H1 (cell line): Measurements from ENCODE around the gene TM4SF1. TPM values are rescaled to one million over a fixed set of nuclear protein-coding genes. Genes with fewer than 3 reads are reported as not detected.

Experiments
- CTCF ChIA-PET: fragments of 300-600 bp; sonication (Branson Sonifier 250); formaldehyde crosslinking; loops from one replicate; lab custom pipeline; 2021; ENCODE audit not compliant: partially characterized antibody; lab: Charles Lee
- POLR2A ChIA-PET: fragments of 300-600 bp; sonication (Branson Sonifier 250); formaldehyde crosslinking; loops from one replicate; lab custom pipeline; 2021; ENCODE audit warnings: inconsistent platforms; ENCODE audit not compliant: partially characterized antibody; lab: Charles Lee
- DNase-seq, 2 experiments: peaks; one replicate each; pipeline versions ENCODE4 v3.0.0 to v3.0.0-alpha.2; 2010 to 2022; ENCODE audit warnings: low spot score in 2 of 2, low read depth in 1 of 2, mixed read lengths in 1 of 2
- FAIRE-seq: peaks from 2 replicates; lab custom pipeline; 2011; peaks lifted over from hg19 to GRCh38; lab: Jason Lieb, UNC
- H2AFZ ChIP-seq: 2 replicates; pipeline ENCODE4 v1.8.1; 2012; ENCODE audit warnings: low read length, inconsistent platforms
- H2AK5ac ChIP-seq: 2 replicates; pipeline ENCODE4 v1.6.1; 2013; ENCODE audit warnings: low read depth, low read length
- H2BK120ac ChIP-seq: replicated peaks from 2 replicates; pipeline ENCODE3; 2013; ENCODE audit warnings: low read depth, low read length, inconsistent platforms
- H2BK12ac ChIP-seq: 2 replicates; pipeline ENCODE4 v1.6.1; 2013; ENCODE audit warnings: low read depth, low read length
- H2BK15ac ChIP-seq: 2 replicates; pipeline ENCODE4 v1.6.1; 2013; ENCODE audit warnings: low read length
- H2BK20ac ChIP-seq: 2 replicates; pipeline ENCODE4 v1.6.1; 2013; ENCODE audit warnings: low read length
- H2BK5ac ChIP-seq: 2 replicates; pipeline ENCODE4 v1.6.1; 2013; ENCODE audit warnings: low read depth, low read length
- H3K14ac ChIP-seq: 2 replicates; pipeline ENCODE4 v1.6.1; 2013; ENCODE audit warnings: inconsistent platforms; ENCODE audit not compliant: insufficient read length
- H3K18ac ChIP-seq: 2 replicates; pipeline ENCODE4 v1.6.1; 2013; ENCODE audit warnings: low read length; ENCODE audit errors: extremely low read depth
- H3K23ac ChIP-seq: 2 replicates; pipeline ENCODE4 v1.6.1; 2013; ENCODE audit warnings: inconsistent platforms; ENCODE audit not compliant: insufficient read length
- H3K23me2 ChIP-seq: 2 replicates; pipeline ENCODE4 v1.6.1; 2013; ENCODE audit warnings: low read depth, low read length
- H3K27ac ChIP-seq: 2 replicates; pipeline ENCODE4 v1.6.1; 2011; ENCODE audit warnings: low read depth, low read length, inconsistent platforms
- H3K27me3 ChIP-seq, 4 experiments: replicated peaks in 1 of 4; 1 replicate in 1 of 4; 2 replicates in 3 of 4; pipeline versions ENCODE4 v1.6.1 to v1.8.1; 2011 to 2013; ENCODE audit warnings: low read length in 3 of 4, mild to moderate bottlenecking in 3 of 4, inconsistent platforms in 2 of 4, mixed read lengths in 2 of 4, moderate library complexity in 1 of 4; ENCODE audit not compliant: control insufficient read depth in 3 of 4, insufficient read depth in 3 of 4; ENCODE audit errors: extremely low read depth in 1 of 4
- H3K36me3 ChIP-seq, 4 experiments: 2 replicates each; pipeline versions ENCODE4 v1.6.1 to v1.8.1; 2011 to 2013; ENCODE audit warnings: mild to moderate bottlenecking in 4 of 4, low read length in 3 of 4, moderate library complexity in 2 of 4, control low read depth in 1 of 4, inconsistent platforms in 1 of 4; ENCODE audit not compliant: insufficient read depth in 4 of 4, control insufficient read depth in 2 of 4
- H3K4ac ChIP-seq: replicated peaks from 2 replicates; pipeline ENCODE3; 2013; ENCODE audit warnings: low read length, low read depth, mixed read lengths, inconsistent platforms; ENCODE audit not compliant: insufficient read length
- H3K4me1 ChIP-seq, 4 experiments: replicated peaks in 1 of 4; 1 replicate in 1 of 4; 2 replicates in 3 of 4; pipeline versions ENCODE4 v1.6.1 to v1.8.1; 2011 to 2013; ENCODE audit warnings: low read length in 3 of 4, inconsistent platforms in 2 of 4, mixed read lengths in 1 of 4; ENCODE audit not compliant: insufficient read depth in 4 of 4, control insufficient read depth in 3 of 4
- H3K4me2 ChIP-seq, 2 experiments: 2 replicates each; pipeline versions ENCODE4 v1.6.1 to v1.8.1; 2011 to 2013; ENCODE audit warnings: low read depth in 2 of 2, low read length in 2 of 2, control low read depth in 1 of 2, inconsistent platforms in 1 of 2, mild to moderate bottlenecking in 1 of 2; ENCODE audit not compliant: insufficient read depth in 1 of 2
- H3K4me3 ChIP-seq, 4 experiments: fragments of 200-600, 300-600 bp in 1 of 4; sonication (generic), shearing (Covaris generic), sonication (Bioruptor Twin) in 1 of 4; 2 replicates each; pipeline versions ENCODE4 v1.5.1 to v1.8.1; 2011 to 2016; ENCODE audit warnings: low read length in 4 of 4, low read depth in 3 of 4, control low read depth in 2 of 4, inconsistent platforms in 2 of 4, mild to moderate bottlenecking in 2 of 4, mixed read lengths in 1 of 4, moderate library complexity in 1 of 4; ENCODE audit not compliant: insufficient read depth in 2 of 4; ENCODE audit errors: extremely low read depth in 1 of 4
- H3K56ac ChIP-seq: replicated peaks from 2 replicates; pipeline ENCODE3; 2013; ENCODE audit warnings: low read depth, mild to moderate bottlenecking, mixed read lengths, low read length, inconsistent platforms; ENCODE audit not compliant: insufficient read length
- H3K79me1 ChIP-seq: 2 replicates; pipeline ENCODE4 v1.6.1; 2013; ENCODE audit warnings: low read depth, low read length, control low read depth
- H3K79me2 ChIP-seq, 2 experiments: 2 replicates each; pipeline versions ENCODE4 v1.6.1 to v1.8.1; 2012 to 2013; ENCODE audit warnings: low read length in 2 of 2, mild to moderate bottlenecking in 2 of 2, inconsistent platforms in 1 of 2; ENCODE audit not compliant: insufficient read depth in 2 of 2, control insufficient read depth in 1 of 2
- H3K9ac ChIP-seq, 4 experiments: replicated peaks in 1 of 4; 1 replicate in 1 of 4; 2 replicates in 3 of 4; pipeline versions ENCODE4 v1.6.1 to v1.8.1; 2011 to 2013; ENCODE audit warnings: low read depth in 3 of 4, low read length in 3 of 4, control low read depth in 2 of 4, mild to moderate bottlenecking in 2 of 4, moderate library complexity in 2 of 4, inconsistent platforms in 1 of 4; ENCODE audit errors: extremely low read depth in 1 of 4
- H3K9me3 ChIP-seq, 2 experiments: 2 replicates each; pipeline versions ENCODE4 v1.6.1 to v1.8.1; 2012 to 2013; ENCODE audit warnings: mild to moderate bottlenecking in 2 of 2, moderate library complexity in 2 of 2, control low read depth in 1 of 2, inconsistent platforms in 1 of 2, low read depth in 1 of 2, low read length in 1 of 2, mixed read lengths in 1 of 2; ENCODE audit not compliant: insufficient read depth in 2 of 2
- H4K20me1 ChIP-seq, 2 experiments: replicated peaks in 1 of 2; 2 replicates each; pipeline versions ENCODE3 to v1.8.1; 2011 to 2013; ENCODE audit warnings: inconsistent platforms in 2 of 2, low read length in 2 of 2, mild to moderate bottlenecking in 1 of 2; ENCODE audit not compliant: insufficient read depth in 2 of 2, control insufficient read depth in 1 of 2
- H4K5ac ChIP-seq: 2 replicates; pipeline ENCODE4 v1.6.1; 2013; ENCODE audit warnings: low read length, low read depth, mixed read lengths, inconsistent platforms; ENCODE audit not compliant: insufficient read length
- H4K8ac ChIP-seq: 2 replicates; pipeline ENCODE4 v1.8.0; 2013; ENCODE audit warnings: mild to moderate bottlenecking, moderate library complexity, low read length, inconsistent platforms; ENCODE audit not compliant: insufficient read depth; ENCODE audit errors: extremely low read depth
- H4K91ac ChIP-seq: replicated peaks from 2 replicates; pipeline ENCODE3; 2013; ENCODE audit warnings: low read length, mixed read lengths, inconsistent platforms; ENCODE audit not compliant: insufficient read length
- JUND ChIP-seq: IDR thresholded peaks from 2 replicates; pipeline ENCODE4 v1.6.1; 2011; ENCODE audit warnings: mild to moderate bottlenecking, improper control_type of control experiment, low read length
- TAF1 ChIP-seq: IDR thresholded peaks from 2 replicates; pipeline ENCODE4 v1.6.1; 2011; ENCODE audit warnings: mild to moderate bottlenecking, low read depth, low read length
- polyA plus RNA-seq, 7 experiments: library from polyadenylated mRNA; depleted of rRNA in 3 of 7; stranded (reverse) in 5 of 7; unstranded in 2 of 7; fragments of >200 nt in 5 of 7; fragments of 200-250 nt in 2 of 7; gene quantifications; 1 replicate in 5 of 7; 2 replicates in 1 of 7; 4 replicates in 1 of 7; pipeline versions ENCODE4 v1.2.1 to v1.2.3, GENCODE V29; 2011 to 2013; ENCODE audit warnings: missing spikeins in 2 of 7, mixed read lengths in 2 of 7
- total RNA-seq: library from RNA; stranded (reverse); fragmentation: NEBNext Ultra II Directional; extraction: Animal tissue kit (Norgen Biotek cat#: 25700); gene quantifications from 2 replicates; pipeline ENCODE4 v1.2.1, GENCODE V29; 2021

The TM4SF1 gene
- total and polyA plus RNA-seq, 2 of the 8 experiments (the other 6 are each of a cell fraction or from before 2014, with no cell fraction given), result 0.26 to 1.3 TPM

GRCh38 chr3:149336925-149337324 lies 40.5 kb downstream of the TM4SF1 start:
- DNase-seq (no peak), FAIRE-seq (no peak)
- no peaks in the 10 kb centered on the region for H3K27me3 ChIP-seq
- no peak overlapping the region for H3K18ac ChIP-seq
- H3K36me3 ChIP-seq, result no peaks in the 10 kb centered on the region
- H3K4me2 ChIP-seq, result no peak overlapping the region
- H2BK15ac ChIP-seq, result no peak overlapping the region
- CTCF ChIA-PET, result interaction anchor here (1.5 to 2.3 kb wide), 2 partner anchors 15 to 375 kb away, joined by 3 to 22 read pairs; no protein-coding TSS in a partner anchor
- H2AK5ac ChIP-seq, result no peak overlapping the region
- no peak overlapping the region for H4K91ac ChIP-seq
- H4K5ac ChIP-seq, result no peak overlapping the region
- no peak overlapping the region for H2AFZ ChIP-seq
- no peak overlapping the region for H4K8ac ChIP-seq
- no peak overlapping the region for H3K56ac ChIP-seq
- TF ChIP-seq TAF1 (no peak), JUND (no peak)
- no peak overlapping the region for H3K4me3 ChIP-seq
- no peaks in the 10 kb centered on the region for H3K9me3 ChIP-seq
- H3K14ac ChIP-seq, result no peak overlapping the region
- no peak overlapping the region for H3K9ac ChIP-seq
- H2BK120ac ChIP-seq, result no peak overlapping the region
- H3K23ac ChIP-seq, result no peak overlapping the region
- no peak overlapping the region for H3K27ac ChIP-seq
- no peak overlapping the region for H2BK5ac ChIP-seq
- H3K79me1 ChIP-seq, result no peaks in the 10 kb centered on the region
- POLR2A ChIA-PET, result no interaction called here
- H3K4me1 ChIP-seq, result peaks cover 0 to 9% (median 4%) of the 10 kb centered on the region in 4 experiments; a peak in 5 of 7 replicates
- H3K79me2 ChIP-seq, result no peaks in the 10 kb centered on the region
- no peak overlapping the region for H2BK20ac ChIP-seq
- no peaks in the 10 kb centered on the region for H4K20me1 ChIP-seq
- no peak overlapping the region for H2BK12ac ChIP-seq
- no peak overlapping the region for H3K4ac ChIP-seq
- no peaks in the 10 kb centered on the region for H3K23me2 ChIP-seq
